Heart right ventricle (tissue), 16 donors: ENCODE measurements around the gene NEDD4L. TPM values are rescaled to one million over a fixed set of nuclear protein-coding genes. Genes with fewer than 3 reads are reported as not detected.

Experiments
- ATAC-seq, 8 donors: fragments of 200-7000 bp; cut with Tn5 transposase; one replicate each; pipeline ENCODE4 v1.9.1; 2020; ENCODE audit warnings: mild to moderate bottlenecking in 8 of 8, moderate library complexity in 8 of 8, moderate number of reproducible peaks in 1 of 8
- DNase-seq, 2 donors: peaks; one replicate each; pipeline ENCODE4 v3.0.0-alpha.2; 2020
- H3K27ac ChIP-seq, 10 donors: fragments of 200-600 bp; sonication (generic) in 2 of 10; one replicate each; pipeline versions ENCODE4 v1.5.0 to v1.8.0; 2020 to 2022; ENCODE audit warnings: mild to moderate bottlenecking in 3 of 10
- H3K27me3 ChIP-seq, 7 donors: fragments of 200-600 bp; one replicate each; pipeline ENCODE4 v1.8.0; 2021 to 2022; ENCODE audit warnings: mild to moderate bottlenecking in 2 of 7
- H3K36me3 ChIP-seq, 9 donors: fragments of 200-600 bp; sonication (generic) in 1 of 9; one replicate each; pipeline versions ENCODE4 v1.5.0 to v1.8.0; 2020 to 2022; ENCODE audit warnings: mild to moderate bottlenecking in 2 of 9
- H3K4me1 ChIP-seq, 9 donors: fragments of 200-600 bp; sonication (generic) in 1 of 9; one replicate each; pipeline versions ENCODE4 v1.5.0 to v1.8.0; 2020 to 2022; ENCODE audit warnings: mild to moderate bottlenecking in 4 of 9
- H3K4me3 ChIP-seq, 10 donors: fragments of 200-600 bp; sonication (generic) in 2 of 10; one replicate each; pipeline versions ENCODE4 v1.5.0 to v1.8.0; 2020 to 2022; ENCODE audit warnings: mild to moderate bottlenecking in 7 of 10, moderate library complexity in 2 of 10
- H3K9me3 ChIP-seq, 11 donors: fragments of 200-600 bp in 10 of 11; sonication (generic) in 2 of 11; one replicate each; pipeline versions ENCODE4 v1.5.0 to v1.8.0; 2013 to 2022; ENCODE audit warnings: mild to moderate bottlenecking in 2 of 11, control low read depth in 1 of 11, moderate library complexity in 1 of 11
- CTCF ChIP-seq, 9 donors: fragments of 200-600 bp; sonication (generic) in 2 of 9; IDR thresholded peaks; one replicate each; pipeline versions ENCODE4 v1.5.0 to v1.8.0; 2021 to 2022; ENCODE audit warnings: antibody characterized with exemption in 9 of 9, mild to moderate bottlenecking in 5 of 9, moderate library complexity in 1 of 9
- WGBS, 2 donors: extraction: QIAGEN DNeasy Blood & Tissue Kit; methylation state at CpG; one replicate each; pipeline ENCODE4 v1.1.7; 2013; ENCODE audit warnings: inconsistent platforms in 1 of 2; 5-methylcytosine and 5-hydroxymethylcytosine counted together
- intact Hi-C, 10 donors: fragments of 100-400 bp; cut with DNase I; formaldehyde crosslinking; loops; one replicate each; pipeline versions ENCODE4 v1.11.1 to v1.14.2; 2022
- polyA plus RNA-seq, 2 donors: library from polyadenylated mRNA; stranded (reverse); fragments of 200-250 nt; gene quantifications; one replicate each; pipeline ENCODE4 v1.2.3, GENCODE V29; 2013
- total RNA-seq, 10 donors: library from RNA; stranded (reverse); fragmentation: NEBNext Ultra II Directional in 3 of 10; extraction: Animal tissue kit (Norgen Biotek cat#: 25700) in 3 of 10; gene quantifications; one replicate each; pipeline versions ENCODE4 v1.2.1 to v1.2.4, GENCODE V29; 2021 to 2023
- donor health status: Arrhythmogenic right ventricular cardiomyopathy.
- donor health status: ischemic (EF 13 %, LVEDD 7.1; RV severe dilation, severe dysfunction).
- donor health status: healthy with polysubstance abuse.
- donor health status: DM: no; HTN: yes; CAD: no.
- donor health status: DM: no; HTN: no; CAD: no.
- donor health status: ischemic (EF 25% LVEDD 6.9; RV normal size, moderate dysfunction).
- donor health status: ischemic (EF 25% LVEDD 5.7; RV mildly dilated, moderate dysfunction).
- donor health status: healthy.
- donor health status: DM: yes; HTN: yes; CAD: no.
- donor health status: Ischemic cardiomyopathy.
- donor health status: ischemic (EF 35%, LVEDD 5.7; RV mildly dilated, moderate dysfunction).
- donor health status: nonischemic (EF 11% LVEDD 7.7; RV severe dilation, severe dysfunction).
- donor health status: DM: yes; HTN: yes; CAD: no.
- donor health status: PGD.
- donor health status: ischemic (EF 29% LVEDD 5.4; RV normal size, mild dysfunction).
- donor health status: nonischemic (EF 23%, LVEDD 6.1; RV moderate dilation, normal function).

Gene NEDD4L
- total and polyA plus RNA-seq, 12 donors: 9.6 to 67.1 (median 49.4) TPM

- Histone ChIP-seq H3K36me3 (no peaks in the 10 kb centered on the region), H3K27me3 (no peaks in the 10 kb centered on the region), H3K4me3 (no peak overlapping the region), H3K27ac (peak overlapping the region in 2 of 10 donors; percentile 1 to 13), H3K4me1 (peaks cover 0 to 80% (median 19%) of the 10 kb centered on the region in 9 donors), H3K9me3 (no peaks in the 10 kb centered on the region)
- ATAC-seq (no peak), DNase-seq (no peak)
- 58 to 61% methylated on average over 1 of the region's 1 CpG for WGBS, 2 donors
- intact Hi-C loops: no loop called here
- no peak for TF ChIP-seq CTCF (IDR thresholded peaks at IDR 0.05)
Measured at GRCh38 chr18:58266291-58266690, 222.3 kb downstream of the NEDD4L start.

GRCh38 chr18:58267493-58267892 is 223.5 kb downstream of the NEDD4L start:
- no peaks in the 10 kb centered on the region for H3K36me3 ChIP-seq
- 67 to 73% methylated on average over 6 of the region's 6 CpGs for WGBS, 2 donors
- DNase-seq (no peak), ATAC-seq (no peak)
- H3K27me3 ChIP-seq: no peaks in the 10 kb centered on the region
- no peaks in the 10 kb centered on the region for H3K9me3 ChIP-seq
- H3K4me3 ChIP-seq: no peak overlapping the region
- peak overlapping the region in 2 of 10 donors; percentile 1 to 17 for H3K27ac ChIP-seq
- intact Hi-C loops: no loop called here
- TF ChIP-seq CTCF (IDR thresholded peaks at IDR 0.05): no peak
- peaks cover 0 to 84% (median 22%) of the 10 kb centered on the region in 9 donors for H3K4me1 ChIP-seq

- Histone ChIP-seq H3K27ac (peak overlapping the region in 3 of 10 donors; percentile 17 to 62 (median 24)), H3K4me3 (no peak overlapping the region), H3K36me3 (no peaks in the 10 kb centered on the region), H3K4me1 (peaks cover 0 to 84% (median 22%) of the 10 kb centered on the region in 9 donors), H3K27me3 (no peaks in the 10 kb centered on the region), H3K9me3 (no peaks in the 10 kb centered on the region)
- ATAC-seq (peak in 4 of 8 donors; percentile 15 to 50 (median 18)), DNase-seq (no peak)
- WGBS, 2 donors: 14 to 18% methylated on average over 2 of the region's 2 CpGs
- intact Hi-C loops: no loop called here
- TF ChIP-seq CTCF (IDR thresholded peaks at IDR 0.05): no peak
Measured at GRCh38 chr18:58268849-58269248, 224.8 kb downstream of the NEDD4L start.

- TF ChIP-seq CTCF (IDR thresholded peaks at IDR 0.05): no peak
- no peaks in the 10 kb centered on the region for H3K27me3 ChIP-seq
- no peak for DNase-seq
- no peak for ATAC-seq
- H3K27ac ChIP-seq: peak overlapping the region in 6 of 10 donors; percentile 0 to 68 (median 16)
- H3K4me3 ChIP-seq: no peak overlapping the region
- H3K4me1 ChIP-seq: peaks cover 0 to 80% (median 22%) of the 10 kb centered on the region in 9 donors
- 79 to 83% methylated on average over 5 of the region's 5 CpGs for WGBS, 2 donors
- intact Hi-C loops: no loop called here
- no peaks in the 10 kb centered on the region for H3K9me3 ChIP-seq
- H3K36me3 ChIP-seq: no peaks in the 10 kb centered on the region
Measured at GRCh38 chr18:58269931-58270330, 225.9 kb downstream of the NEDD4L start.
